ENCODE data around the gene PEAK1. TPM values are rescaled to one million over a fixed set of nuclear protein-coding genes. Genes with fewer than 3 reads are reported as not detected.

The PEAK1 gene
- total and polyA plus RNA-seq, 10 of the 15 experiments (the other 5 are each of a cell fraction or from before 2014, with no cell fraction given) = 0.62 to 24.2 (median 11.2) TPM

DNA sequence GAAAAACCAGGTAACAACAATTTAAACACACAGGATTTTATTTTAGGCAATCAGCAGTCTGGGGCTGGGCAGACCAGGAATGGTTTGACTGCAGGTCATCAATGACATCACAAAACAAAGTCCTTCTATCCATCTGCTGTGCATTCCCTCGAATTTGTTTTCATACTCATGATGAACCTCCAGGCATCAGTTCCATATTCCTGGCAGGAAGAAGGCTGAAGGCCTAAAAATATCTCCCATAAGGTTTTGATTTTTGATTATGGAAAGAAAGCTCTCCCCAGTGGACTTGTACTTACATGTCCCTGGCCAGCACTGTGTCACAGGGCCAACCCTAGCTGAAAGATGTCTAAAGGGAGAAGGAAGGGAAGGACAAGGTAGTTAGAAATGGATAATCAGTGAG is 107.4 kb downstream of the PEAK1 start:
- no peak overlapping the region for H3K9ac ChIP-seq (ENCODE audit: control insufficient read depth, insufficient read depth, low read length)
- H4K20me1 ChIP-seq (ENCODE audit: control insufficient read depth, insufficient read depth) = no peaks in the 10 kb centered on the region
- no peaks in the 10 kb centered on the region for H3K9me3 ChIP-seq (replicated peaks; ENCODE audit: control insufficient read depth, insufficient read depth, low read length)
- no peaks in the 10 kb centered on the region for H3K79me2 ChIP-seq (ENCODE audit: control insufficient read depth, insufficient read depth, low read length)
- no peak overlapping the region for H3K4me3 ChIP-seq
- TF ChIP-seq, protein P1, sequence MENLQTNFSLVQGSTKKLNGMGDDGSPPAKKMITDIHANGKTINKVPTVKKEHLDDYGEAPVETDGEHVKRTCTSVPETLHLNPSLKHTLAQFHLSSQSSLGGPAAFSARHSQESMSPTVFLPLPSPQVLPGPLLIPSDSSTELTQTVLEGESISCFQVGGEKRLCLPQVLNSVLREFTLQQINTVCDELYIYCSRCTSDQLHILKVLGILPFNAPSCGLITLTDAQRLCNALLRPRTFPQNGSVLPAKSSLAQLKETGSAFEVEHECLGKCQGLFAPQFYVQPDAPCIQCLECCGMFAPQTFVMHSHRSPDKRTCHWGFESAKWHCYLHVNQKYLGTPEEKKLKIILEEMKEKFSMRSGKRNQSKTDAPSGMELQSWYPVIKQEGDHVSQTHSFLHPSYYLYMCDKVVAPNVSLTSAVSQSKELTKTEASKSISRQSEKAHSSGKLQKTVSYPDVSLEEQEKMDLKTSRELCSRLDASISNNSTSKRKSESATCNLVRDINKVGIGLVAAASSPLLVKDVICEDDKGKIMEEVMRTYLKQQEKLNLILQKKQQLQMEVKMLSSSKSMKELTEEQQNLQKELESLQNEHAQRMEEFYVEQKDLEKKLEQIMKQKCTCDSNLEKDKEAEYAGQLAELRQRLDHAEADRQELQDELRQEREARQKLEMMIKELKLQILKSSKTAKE (IDR thresholded peaks at IDR 0.05; ENCODE audit: low read depth, poor library complexity, severe bottlenecking) = no peak
- no peak for TF ChIP-seq YBX1 (IDR thresholded peaks at IDR 0.05)
- TF ChIP-seq STAT1 (conservative IDR thresholded peaks at IDR 0.05) = no peak
- TF ChIP-seq BCL11A (IDR thresholded peaks at IDR 0.05; ENCODE audit: low read depth, low read length) = no peak
- no peak for TF ChIP-seq EED (IDR thresholded peaks at IDR 0.05; ENCODE audit: low read depth)
- TF ChIP-seq ZNF622 (IDR thresholded peaks at IDR 0.05) = no peak
- no peak for TF ChIP-seq SREBF2 (IDR thresholded peaks at IDR 0.05; ENCODE audit: low read length)
- no peak for TF ChIP-seq HDAC2 (IDR thresholded peaks at IDR 0.05)
- no peak for TF ChIP-seq MEF2A (IDR thresholded peaks at IDR 0.05; ENCODE audit: insufficient read depth, low read depth, low read length)
- no peak for TF ChIP-seq BMI1 (IDR thresholded peaks at IDR 0.05; ENCODE audit: borderline replicate concordance)
- TF ChIP-seq KLF5 (IDR thresholded peaks at IDR 0.05; ENCODE audit: partially characterized antibody) = no peak
- no peak for TF ChIP-seq SMARCA5 (IDR thresholded peaks at IDR 0.05)
- TF ChIP-seq CHD4 (IDR thresholded peaks at IDR 0.05) = no peak
- TF ChIP-seq TCF7 (IDR thresholded peaks at IDR 0.05; ENCODE audit: borderline replicate concordance) = no peak
- no peak for TF ChIP-seq MYC (IDR thresholded peaks at IDR 0.05; ENCODE audit: insufficient read depth, insufficient read length, insufficient replicate concordance, low read length, severe bottlenecking)
- no peak for TF ChIP-seq JUND (IDR thresholded peaks at IDR 0.05; ENCODE audit: low read depth, low read length)
- no peak for TF ChIP-seq ZSCAN29 (IDR thresholded peaks at IDR 0.05)
- TF ChIP-seq RAD21 (IDR thresholded peaks at IDR 0.05; ENCODE audit: insufficient read depth, low read depth, low read length) = no peak
- no peaks in the 10 kb centered on the region for H3K36me3 ChIP-seq (ENCODE audit: control insufficient read depth in 2 of 2, insufficient read depth in 2 of 2, low read length in 1 of 2)
- POLR2A ChIA-PET = no interaction called here
- no TSS peak for BruUV-seq (replicated peaks)
- no peaks in the 10 kb centered on the region for H3K27me3 ChIP-seq (replicated peaks in 1 of 2; ENCODE audit: control insufficient read depth in 2 of 2, insufficient read depth in 2 of 2, low read length in 1 of 2)
- DNase-seq (ENCODE audit: low read depth, low spot score) (no peak), ATAC-seq (no peak), FAIRE-seq (no peak)
- H2AFZ ChIP-seq (ENCODE audit: control insufficient read depth, low read depth, low read length) = no peak overlapping the region
- no peak overlapping the region for H3K4me2 ChIP-seq (ENCODE audit: control insufficient read depth, insufficient read depth)
- in situ Hi-C loops (cut with MboI) (no loop called here), intact Hi-C loops (cut with micrococcal nuclease; ENCODE audit: unreplicated experiment) (no loop called here)
- CTCF ChIA-PET = interaction anchor here (1.4 kb wide), 1 partner anchor 185 kb away, joined by 5 read pairs; no protein-coding TSS in a partner anchor
- RAD21 ChIA-PET (ENCODE audit: unreplicated experiment) = no interaction called here
- H3K27ac ChIP-seq (ENCODE audit: control insufficient read depth, insufficient read depth) = no peak overlapping the region
- 0% methylated on average over 1 of the region's 1 CpG for WGBS (ENCODE audit: insufficient coverage, insufficient replicate concordance, low lambda C conversion rate, missing lambda C conversion rate)
- SMC1A ChIA-PET (ENCODE audit: uncharacterized antibody, unreplicated experiment) = no interaction called here
- H3K4me1 ChIP-seq (ENCODE audit: control insufficient read depth, insufficient read depth, low read length) = peaks cover 7% of the 10 kb centered on the region; the same call in 1 of the 2 replicates

Measured in GM12878 (cell line).